Skeletal muscle tissue (tissue), 4 donors: ENCODE data around the gene AK8. TPM values are rescaled to one million over a fixed set of nuclear protein-coding genes. Genes with fewer than 3 reads are reported as not detected.

Source experiments
- H3K27ac ChIP-seq: one replicate; pipeline ENCODE4 v1.7.0; 2013; ENCODE audit warnings: mild to moderate bottlenecking, low read depth, low read length, inconsistent platforms
- H3K27me3 ChIP-seq, 3 donors: one replicate each; pipeline ENCODE4 v1.7.0; 2013; ENCODE audit warnings: low read length in 3 of 3; ENCODE audit not compliant: control insufficient read depth in 3 of 3, insufficient read depth in 3 of 3
- H3K36me3 ChIP-seq, 3 donors: one replicate each; pipeline ENCODE4 v1.7.0; 2013; ENCODE audit warnings: low read length in 3 of 3; ENCODE audit not compliant: control insufficient read depth in 3 of 3, insufficient read depth in 3 of 3
- H3K4me1 ChIP-seq, 3 donors: one replicate each; pipeline ENCODE4 v1.7.0; 2013; ENCODE audit warnings: low read length in 3 of 3, mild to moderate bottlenecking in 3 of 3; ENCODE audit not compliant: control insufficient read depth in 3 of 3, insufficient read depth in 3 of 3
- H3K4me3 ChIP-seq, 3 donors: one replicate each; pipeline ENCODE4 v1.7.0; 2013; ENCODE audit warnings: low read length in 3 of 3
- H3K9ac ChIP-seq, 3 donors: one replicate each; pipeline ENCODE4 v1.7.0; 2013; ENCODE audit warnings: low read length in 3 of 3, mild to moderate bottlenecking in 3 of 3, moderate library complexity in 2 of 3, low read depth in 1 of 3
- H3K9me3 ChIP-seq, 3 donors: one replicate each; pipeline ENCODE4 v1.7.0; 2013; ENCODE audit warnings: low read length in 3 of 3; ENCODE audit not compliant: control insufficient read depth in 3 of 3
- total RNA-seq: library from RNA; depleted of rRNA; stranded (reverse); fragments of >200 nt; gene quantifications from one replicate; pipeline ENCODE4 v1.2.3, GENCODE V29; 2014
- donor health status: Osteomylitis.

Gene AK8
- total RNA-seq, 1 donor from 2014 or later = 0.52 TPM

GRCh38 chr9:132887181-132888120 lies 9.4 kb upstream of the AK8 start:
- H3K36me3 ChIP-seq = peaks cover 4 to 7% (median 5%) of the 10 kb centered on the region in 3 donors
- no peak overlapping the region for H3K4me3 ChIP-seq
- no peaks in the 10 kb centered on the region for H3K4me1 ChIP-seq
- no peak overlapping the region for H3K9ac ChIP-seq
- no peaks in the 10 kb centered on the region for H3K9me3 ChIP-seq
- no peak overlapping the region for H3K27ac ChIP-seq
- no peaks in the 10 kb centered on the region for H3K27me3 ChIP-seq

- Histone ChIP-seq H3K36me3 (no peaks in the 10 kb centered on the region), H3K27me3 (no peaks in the 10 kb centered on the region), H3K4me3 (no peak overlapping the region), H3K9ac (no peak overlapping the region), H3K9me3 (no peaks in the 10 kb centered on the region), H3K4me1 (no peaks in the 10 kb centered on the region), H3K27ac (no peak overlapping the region)
Observed at GRCh38 chr9:132886334-132886725, 8.2 kb upstream of the AK8 start.

DNA sequence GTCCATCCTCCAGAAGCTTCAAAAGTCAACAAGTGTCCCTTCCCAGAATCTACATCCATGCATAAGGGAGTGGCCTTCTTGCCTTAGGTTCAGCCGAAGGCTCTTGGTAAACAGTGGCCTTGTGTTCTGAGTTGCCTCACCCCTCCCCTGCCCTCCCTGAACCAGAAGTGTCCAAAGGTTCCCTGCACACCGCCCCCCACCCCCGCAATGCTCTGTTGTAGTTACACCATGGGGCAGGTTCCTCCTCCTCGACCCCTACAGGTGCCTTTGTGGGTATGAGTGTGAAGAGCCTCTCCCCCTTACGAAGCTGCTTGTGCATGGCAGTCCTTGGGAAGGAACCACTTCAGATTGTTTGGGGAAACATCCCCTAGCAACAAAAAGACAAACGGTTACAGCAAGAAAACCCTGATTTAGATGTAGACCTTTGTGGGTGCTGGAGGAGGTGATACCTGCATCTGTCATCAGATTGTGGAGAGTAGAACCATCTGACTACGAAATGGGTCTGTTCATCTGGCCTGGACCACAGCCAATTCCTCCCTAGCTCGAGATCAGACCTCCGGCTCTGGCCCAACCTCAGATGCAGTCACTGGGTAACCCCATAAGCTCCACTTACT lies 7.7 kb upstream of the AK8 start:
- no peaks in the 10 kb centered on the region for H3K36me3 ChIP-seq

GRCh38 chr9:132883349-132884294 lies 5.5 kb upstream of the AK8 start:
- no peaks in the 10 kb centered on the region for H3K36me3 ChIP-seq
- no peaks in the 10 kb centered on the region for H3K4me1 ChIP-seq
- H3K27me3 ChIP-seq = peaks cover 0 to 8% (median 0%) of the 10 kb centered on the region in 3 donors
- no peak overlapping the region for H3K27ac ChIP-seq
- no peak overlapping the region for H3K9ac ChIP-seq
- H3K9me3 ChIP-seq = no peaks in the 10 kb centered on the region
- H3K4me3 ChIP-seq = no peak overlapping the region

More for the DNA sequence above, 7.7 kb upstream of the AK8 start:
- H3K4me3 ChIP-seq = no peak overlapping the region
- H3K27ac ChIP-seq = no peak overlapping the region
- no peaks in the 10 kb centered on the region for H3K9me3 ChIP-seq
- no peak overlapping the region for H3K9ac ChIP-seq
- no peaks in the 10 kb centered on the region for H3K27me3 ChIP-seq
- no peaks in the 10 kb centered on the region for H3K4me1 ChIP-seq

GRCh38 chr9:132882616-132883015 lies 4.5 kb upstream of the AK8 start:
- Histone ChIP-seq H3K9ac (no peak overlapping the region), H3K27me3 (peaks cover 0 to 10% (median 1%) of the 10 kb centered on the region in 3 donors), H3K4me3 (no peak overlapping the region), H3K4me1 (peaks cover 0 to 2% (median 2%) of the 10 kb centered on the region in 3 donors), H3K27ac (no peak overlapping the region), H3K36me3 (no peaks in the 10 kb centered on the region), H3K9me3 (no peaks in the 10 kb centered on the region)

- Histone ChIP-seq H3K36me3 (no peaks in the 10 kb centered on the region), H3K27me3 (peaks cover 0 to 14% (median 4%) of the 10 kb centered on the region in 3 donors), H3K27ac (no peak overlapping the region), H3K4me1 (peaks cover 0 to 3% (median 3%) of the 10 kb centered on the region in 3 donors), H3K9me3 (no peaks in the 10 kb centered on the region), H3K9ac (no peak overlapping the region), H3K4me3 (no peak overlapping the region)
Observed at GRCh38 chr9:132881826-132882225, 3.7 kb upstream of the AK8 start.

- H3K9ac ChIP-seq = no peak overlapping the region
- H3K4me1 ChIP-seq = peaks cover 0 to 3% (median 3%) of the 10 kb centered on the region in 3 donors
- H3K36me3 ChIP-seq = no peaks in the 10 kb centered on the region
- H3K4me3 ChIP-seq = no peak overlapping the region
- no peaks in the 10 kb centered on the region for H3K9me3 ChIP-seq
- no peak overlapping the region for H3K27ac ChIP-seq
- peaks cover 0 to 17% (median 5%) of the 10 kb centered on the region in 3 donors for H3K27me3 ChIP-seq
Observed at GRCh38 chr9:132880324-132880661, 2.2 kb upstream of the AK8 start.

DNA sequence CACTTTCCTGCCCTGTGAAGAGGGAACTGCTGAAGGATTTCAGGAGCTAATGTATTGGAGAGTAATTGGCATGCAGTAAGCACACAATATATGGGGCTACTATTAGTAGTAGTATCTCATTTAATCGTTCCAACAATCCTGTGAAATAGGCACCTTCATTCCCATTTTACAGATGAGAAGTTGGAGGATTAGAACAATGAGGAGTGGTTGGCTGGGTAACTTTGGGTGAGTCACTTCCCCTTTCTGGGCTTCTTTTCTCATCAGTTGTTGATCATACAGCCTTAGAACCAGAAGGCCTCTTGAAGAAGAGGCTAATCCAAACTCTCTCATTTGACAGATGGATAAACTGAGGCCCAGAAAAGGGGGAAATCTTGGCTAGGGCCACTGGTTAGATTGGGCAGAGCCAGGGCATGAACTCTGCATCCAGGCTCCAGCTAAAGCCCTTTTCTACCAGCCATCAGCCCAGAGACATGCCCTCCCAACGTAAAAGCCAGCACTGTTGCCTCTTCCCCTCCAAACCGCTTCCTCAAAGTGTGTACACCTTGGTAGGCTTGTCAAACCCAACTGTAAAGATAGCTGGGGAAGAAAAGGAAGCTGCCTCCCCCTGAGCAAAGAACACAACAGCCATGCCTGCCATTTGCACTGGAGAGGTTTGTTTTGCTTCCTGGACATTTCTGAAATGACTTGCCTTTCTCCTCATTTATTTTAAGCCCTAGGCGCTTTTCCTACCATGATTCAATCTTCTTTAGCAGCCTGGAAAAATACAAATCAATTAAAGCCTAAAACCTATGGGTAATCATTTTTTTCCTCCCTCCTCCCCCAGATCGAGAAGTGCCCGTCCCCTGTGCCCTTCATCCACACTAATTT lies 1.6 kb upstream of the AK8 start:
- peak overlapping the region; percentile 75 for H3K27ac ChIP-seq
- H3K4me1 ChIP-seq = peaks cover 0 to 3% (median 3%) of the 10 kb centered on the region in 3 donors
- peak overlapping the region in 2 of 3 donors; percentile 77 to 85 for H3K4me3 ChIP-seq
- no peak overlapping the region for H3K9ac ChIP-seq
- H3K36me3 ChIP-seq = no peaks in the 10 kb centered on the region
- H3K9me3 ChIP-seq = no peaks in the 10 kb centered on the region
- peaks cover 0 to 18% (median 7%) of the 10 kb centered on the region in 3 donors for H3K27me3 ChIP-seq
